GM13977 (cell line): Measurements from ENCODE around the gene LY9.

Source experiments
- DNase-seq: peaks from one replicate; pipeline ENCODE4 v3.0.0; 2012; ENCODE audit warnings: low spot score
- in situ Hi-C: fragments of 300-500 bp; cut with MboI; formaldehyde crosslinking; loops from one replicate; pipeline ENCODE4 v1.12.0; 2022; ENCODE audit warnings: low sequenced_read_pairs, low pct_unique_long_range_greater_than_20kb, mixed read lengths, inconsistent platforms; ENCODE audit not compliant: unreplicated experiment
- TF ChIP-seq, protein P1 (sequence below): IDR thresholded peaks from 2 replicates; pipeline ENCODE4 v1.5.1; 2012; ENCODE audit warnings: mild to moderate bottlenecking, control low read depth; ENCODE audit not compliant: insufficient read depth; ENCODE audit errors: extremely low read depth, missing control alignments

LY9 gene

DNA sequence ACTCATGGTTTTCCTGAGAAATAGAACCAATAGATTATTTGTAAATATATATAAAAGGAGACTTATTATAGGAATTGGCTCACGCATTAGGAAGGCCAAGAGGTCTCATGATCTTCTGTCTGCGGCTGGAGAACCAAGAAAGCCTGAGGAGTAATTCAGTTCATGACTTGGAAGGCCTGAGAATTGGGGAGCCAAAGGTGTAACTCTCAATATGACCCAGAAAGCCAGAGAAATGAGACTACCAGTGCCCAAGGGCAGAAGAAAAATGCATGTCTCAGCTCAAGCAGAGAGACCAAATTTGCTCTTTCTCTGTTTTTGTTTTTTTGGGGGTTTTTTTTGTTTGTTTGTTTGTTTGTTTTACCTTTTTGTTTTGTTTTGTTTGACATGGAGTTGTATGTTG lies 37.5 kb upstream of the LY9 start:
- TF ChIP-seq, protein P1, sequence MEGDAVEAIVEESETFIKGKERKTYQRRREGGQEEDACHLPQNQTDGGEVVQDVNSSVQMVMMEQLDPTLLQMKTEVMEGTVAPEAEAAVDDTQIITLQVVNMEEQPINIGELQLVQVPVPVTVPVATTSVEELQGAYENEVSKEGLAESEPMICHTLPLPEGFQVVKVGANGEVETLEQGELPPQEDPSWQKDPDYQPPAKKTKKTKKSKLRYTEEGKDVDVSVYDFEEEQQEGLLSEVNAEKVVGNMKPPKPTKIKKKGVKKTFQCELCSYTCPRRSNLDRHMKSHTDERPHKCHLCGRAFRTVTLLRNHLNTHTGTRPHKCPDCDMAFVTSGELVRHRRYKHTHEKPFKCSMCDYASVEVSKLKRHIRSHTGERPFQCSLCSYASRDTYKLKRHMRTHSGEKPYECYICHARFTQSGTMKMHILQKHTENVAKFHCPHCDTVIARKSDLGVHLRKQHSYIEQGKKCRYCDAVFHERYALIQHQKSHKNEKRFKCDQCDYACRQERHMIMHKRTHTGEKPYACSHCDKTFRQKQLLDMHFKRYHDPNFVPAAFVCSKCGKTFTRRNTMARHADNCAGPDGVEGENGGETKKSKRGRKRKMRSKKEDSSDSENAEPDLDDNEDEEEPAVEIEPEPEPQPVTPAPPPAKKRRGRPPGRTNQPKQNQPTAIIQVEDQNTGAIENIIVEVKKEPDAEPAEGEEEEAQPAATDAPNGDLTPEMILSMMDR = no peak
- no peak for DNase-seq
- in situ Hi-C loops = no loop called here

DNA sequence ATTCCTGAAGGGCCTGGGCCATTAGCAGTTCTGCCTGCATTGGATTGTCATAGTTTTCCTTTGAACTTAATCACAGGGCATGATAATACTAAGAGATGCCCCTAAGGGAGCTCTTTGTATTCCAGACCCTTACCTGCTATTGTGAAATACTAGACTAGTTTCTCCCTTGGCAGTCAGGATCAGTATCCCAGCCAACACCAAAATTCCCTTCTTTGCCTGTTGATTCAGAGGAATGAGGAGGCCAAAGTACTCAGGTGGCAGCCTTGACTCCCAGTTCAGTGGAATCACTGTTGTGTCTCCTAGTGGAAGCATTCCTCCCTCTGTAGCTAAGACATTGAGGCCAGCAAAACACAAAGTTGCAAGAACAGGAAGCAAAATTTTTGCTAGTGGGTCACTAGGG lies 36.2 kb upstream of the LY9 start:
- TF ChIP-seq, protein P1 = no peak
- no peak for DNase-seq
- in situ Hi-C loops = no loop called here

DNA sequence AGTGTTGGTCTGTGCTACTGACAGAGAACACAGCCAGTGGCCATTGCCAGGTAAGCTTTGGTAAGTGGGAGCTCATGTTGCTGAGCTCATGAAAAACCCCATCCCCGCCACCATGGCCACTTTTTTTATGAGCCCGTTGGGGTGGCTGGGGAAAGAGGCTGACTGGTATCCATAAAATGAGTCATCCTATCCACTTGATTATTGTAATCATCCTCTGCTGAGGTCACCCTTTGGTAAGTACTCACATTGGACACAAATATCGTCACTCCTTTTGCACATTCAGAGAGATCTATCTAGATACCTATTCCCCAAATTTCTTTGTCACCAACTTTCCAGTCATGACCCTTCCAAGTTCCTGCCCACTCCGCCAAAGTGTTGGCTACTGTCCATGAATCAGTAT lies 34.9 kb upstream of the LY9 start:
- TF ChIP-seq, protein P1 = no peak
- no peak for DNase-seq
- in situ Hi-C loops = no loop called here

DNA sequence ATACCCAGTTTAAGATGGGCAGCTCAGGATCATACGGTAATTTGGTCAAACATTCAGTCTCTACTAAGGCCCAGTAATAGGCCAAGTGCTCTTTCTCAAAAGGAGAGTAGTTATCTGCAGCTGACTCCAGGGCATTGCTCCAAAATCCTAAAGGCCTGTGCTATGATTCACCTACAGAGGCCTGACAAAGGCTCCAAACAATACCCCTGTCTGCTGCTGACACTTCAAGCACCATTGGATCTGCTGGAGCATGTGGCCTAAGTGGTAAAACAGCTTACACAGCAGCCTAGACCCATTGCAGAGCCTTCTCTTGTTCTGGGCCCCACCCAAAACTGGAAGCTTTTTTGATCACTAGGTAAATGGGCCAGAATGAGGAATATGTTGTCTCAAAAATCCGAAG lies 34.1 kb upstream of the LY9 start:
- DNase-seq = no peak
- in situ Hi-C loops = no loop called here
- TF ChIP-seq, protein P1 = no peak

DNA sequence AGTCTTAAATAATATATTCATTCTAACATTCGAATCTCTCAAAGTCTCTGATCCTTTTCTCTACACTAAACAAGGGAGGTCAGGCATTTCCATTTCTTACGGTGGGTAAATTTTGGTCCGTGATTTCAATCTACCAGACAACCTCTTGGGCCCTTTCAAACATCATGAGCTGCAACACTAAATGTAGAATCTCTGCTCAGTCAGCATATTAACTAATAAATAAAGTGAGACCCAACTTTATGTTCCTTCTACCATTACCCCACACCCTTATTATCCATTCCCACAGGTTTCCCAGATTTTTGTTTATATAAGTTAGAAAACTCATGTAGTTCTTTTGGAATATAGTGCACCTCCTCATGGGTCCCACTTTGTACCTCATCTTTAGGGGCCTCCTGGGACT lies 32.0 kb upstream of the LY9 start:
- DNase-seq = no peak
- TF ChIP-seq, protein P1 = no peak
- in situ Hi-C loops = no loop called here

DNA sequence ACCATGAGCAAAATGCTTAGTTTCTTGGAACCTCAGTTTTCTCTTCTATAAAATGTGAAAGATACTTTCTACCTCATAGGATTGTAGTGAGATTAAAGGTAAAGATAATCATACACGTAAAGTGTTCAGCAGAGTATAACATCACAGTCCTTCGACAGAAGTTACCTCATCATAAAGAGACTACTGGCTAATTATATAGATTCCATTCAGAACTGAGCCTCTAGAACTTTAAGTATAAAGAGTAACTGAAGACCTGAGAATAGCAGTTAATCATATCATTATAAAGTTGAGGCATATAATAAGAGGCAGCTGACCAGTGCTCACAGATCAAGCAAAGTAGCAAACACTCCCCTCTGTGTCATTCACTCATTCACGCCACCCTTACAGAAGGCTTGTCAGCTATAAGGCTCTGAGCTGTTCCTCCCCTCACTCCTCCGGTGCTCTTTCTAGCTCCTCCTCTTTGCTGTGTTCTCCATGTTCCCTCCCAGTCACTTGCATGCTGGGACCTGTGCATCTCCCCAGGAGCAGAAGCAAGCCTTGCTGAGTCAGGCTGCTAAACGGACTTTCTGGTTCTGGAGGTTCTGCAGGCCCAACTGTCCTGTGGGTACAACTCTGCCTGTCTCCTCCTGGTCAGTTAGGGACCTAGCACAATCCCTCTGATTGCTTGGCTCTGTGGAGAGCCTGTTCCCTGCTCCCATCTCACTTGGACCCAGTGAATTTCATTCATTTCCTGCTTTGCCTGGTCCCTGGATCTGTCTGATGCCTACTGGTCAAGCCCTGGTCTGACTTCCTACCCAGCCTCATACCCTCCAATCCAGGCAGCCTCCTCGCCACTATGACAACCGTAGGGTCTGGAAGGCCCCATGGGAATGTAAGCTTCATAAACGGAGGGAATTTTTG lies 28.3 kb upstream of the LY9 start:
- in situ Hi-C loops = no loop called here
- TF ChIP-seq, protein P1 = no peak
- DNase-seq = no peak
